ENCODE measurements around the gene MRPS31. TPM values are rescaled to one million over a fixed set of nuclear protein-coding genes. Genes with fewer than 3 reads are reported as not detected.
A peak's percentile ranks its signal among the peaks of the same experiment; 100 is the strongest.

Gene MRPS31
- total RNA-seq: 18.1 TPM

DNA sequence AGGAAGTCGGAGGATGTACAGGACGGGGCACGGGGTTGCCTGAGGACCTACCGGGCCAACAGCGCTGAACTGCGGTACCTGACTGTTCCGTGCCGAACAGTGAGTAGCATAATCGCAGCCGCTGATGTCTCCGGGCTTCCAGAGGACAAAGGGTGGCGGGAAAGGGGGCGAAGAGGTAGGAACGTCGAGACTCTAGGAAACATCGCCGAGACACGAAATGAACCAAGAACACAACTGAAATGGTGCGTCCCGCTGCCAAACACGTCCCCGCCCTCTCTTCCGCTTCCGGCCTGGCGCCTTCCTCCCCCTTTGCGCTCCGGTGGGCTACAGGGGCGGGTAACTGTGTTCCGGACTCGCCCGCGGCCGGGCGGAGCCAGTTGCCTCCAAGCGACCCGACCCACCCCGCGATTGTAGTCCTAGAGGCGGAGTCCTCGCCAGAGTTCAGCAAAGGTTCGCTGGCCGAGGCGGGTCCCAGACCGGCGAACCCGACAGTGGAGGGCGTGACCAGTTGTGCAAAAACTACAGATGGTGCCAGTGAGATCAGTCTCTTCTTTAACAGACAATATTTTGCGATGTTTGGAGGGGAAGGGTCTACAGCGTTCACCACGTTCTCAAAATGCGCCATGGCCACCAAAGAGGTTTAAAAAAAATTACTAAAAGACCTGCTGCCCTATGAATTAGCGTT, at the start of gene MRPS31:
MRPS31 (minus strand) TSS at position 257 of the 685 bp plus-strand sequence; CDS start at position 203, 54 bp downstream.
- DNase-seq (ENCODE audit: low spot score): peak; percentile 93

DNA sequence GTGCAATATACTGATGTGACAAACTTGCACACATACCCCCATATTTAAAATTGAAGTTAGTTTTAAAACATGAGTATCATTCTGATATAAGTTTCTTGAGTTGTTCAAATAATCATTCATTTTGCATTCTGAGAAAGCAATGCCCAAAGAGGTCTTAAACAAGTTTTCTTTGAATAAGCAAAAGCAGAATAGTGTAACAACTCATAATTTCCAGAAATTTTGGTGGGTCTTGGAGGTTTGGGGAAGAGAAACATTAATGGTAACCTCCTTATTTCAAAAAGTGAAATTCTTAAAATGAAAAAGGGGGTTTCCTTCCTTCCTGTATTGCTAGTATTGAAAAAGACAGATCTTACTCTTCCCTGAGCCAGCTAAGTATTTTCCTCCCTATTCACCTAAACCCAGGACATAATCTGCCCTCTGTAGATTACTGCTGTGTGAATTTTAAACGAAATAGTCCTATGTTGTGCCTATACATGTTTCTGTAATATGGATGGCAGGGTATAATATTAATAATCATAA, 48.9 kb upstream of the MRPS31 start:
- no peak for DNase-seq (ENCODE audit: low spot score)

DNA sequence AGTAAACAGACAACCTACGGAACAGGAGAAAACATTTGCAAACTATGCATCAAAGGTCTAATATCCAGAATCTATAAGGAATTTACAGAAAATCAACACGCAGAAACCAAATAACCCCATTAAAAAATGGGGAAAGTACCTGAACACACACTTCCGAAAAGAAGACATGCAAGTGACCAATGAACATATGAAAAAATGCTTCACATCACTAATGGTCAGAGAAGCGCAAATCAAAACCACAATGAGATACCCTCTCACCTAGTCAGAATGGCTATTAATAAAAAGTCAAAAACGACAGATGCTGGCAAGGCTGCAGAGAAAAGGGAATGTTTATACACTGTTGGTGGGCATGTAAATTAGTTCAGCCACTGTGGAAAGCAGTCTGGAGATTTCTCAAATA, 47.9 kb upstream of the MRPS31 start:
- no peak for DNase-seq (ENCODE audit: low spot score)

DNA sequence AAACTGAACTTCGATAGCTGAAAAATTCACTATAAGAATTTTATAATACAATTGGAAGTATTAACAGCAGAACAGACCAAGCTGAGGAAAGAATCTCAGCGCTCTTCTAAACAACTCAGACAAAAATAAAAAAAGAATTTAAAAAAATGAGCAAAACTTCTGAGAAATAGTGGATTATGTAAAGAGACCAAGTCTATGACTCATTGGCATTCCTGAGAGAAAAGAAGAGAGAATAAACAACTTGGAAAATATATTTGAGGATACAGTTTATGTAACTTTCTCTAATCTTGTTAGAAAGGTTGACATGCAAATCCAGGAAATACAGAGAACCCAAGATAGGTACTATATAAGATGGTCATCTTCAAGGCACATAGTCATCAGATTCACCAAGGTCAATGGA, 43.8 kb upstream of the MRPS31 start:
- no peak for DNase-seq (ENCODE audit: low spot score)

DNA sequence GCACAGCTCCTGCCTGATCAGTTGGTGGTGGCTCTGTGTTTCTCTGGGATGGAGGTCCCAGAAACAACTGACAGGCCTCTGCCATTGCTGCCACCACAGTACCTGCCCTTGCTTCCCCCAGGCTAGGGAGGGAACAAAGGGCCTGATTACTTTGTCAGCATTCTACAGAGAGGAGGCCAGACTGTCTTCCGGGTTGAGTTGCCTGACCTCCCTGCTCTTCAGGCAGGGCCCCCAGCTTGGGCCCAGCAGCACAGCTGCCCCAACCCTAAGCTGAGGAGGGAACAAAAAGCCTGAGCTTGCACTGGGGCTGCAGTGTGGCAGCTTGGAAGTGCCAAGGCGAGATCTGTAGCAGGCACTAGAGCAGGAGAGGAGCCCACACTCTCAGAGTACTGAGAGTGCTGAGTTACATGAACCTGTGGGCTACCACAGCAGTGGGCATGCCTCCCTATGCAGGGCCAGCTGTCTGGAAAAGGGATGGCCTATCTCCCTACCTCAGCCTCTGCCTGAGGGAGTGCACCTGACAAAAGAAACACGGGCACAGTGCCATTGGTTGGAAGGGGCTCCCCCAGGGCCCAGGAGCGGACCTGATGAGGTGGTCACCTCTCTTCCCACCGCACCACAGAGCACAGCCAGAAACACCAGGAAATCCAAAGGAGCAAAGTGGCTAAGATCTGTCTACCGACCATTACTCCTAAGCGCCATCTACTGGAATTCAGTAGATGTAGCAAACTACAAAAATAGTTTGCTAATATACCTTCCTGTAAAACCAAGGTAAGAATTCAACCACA, 42.9 kb upstream of the MRPS31 start:
- no peak for DNase-seq (ENCODE audit: low spot score)

DNA sequence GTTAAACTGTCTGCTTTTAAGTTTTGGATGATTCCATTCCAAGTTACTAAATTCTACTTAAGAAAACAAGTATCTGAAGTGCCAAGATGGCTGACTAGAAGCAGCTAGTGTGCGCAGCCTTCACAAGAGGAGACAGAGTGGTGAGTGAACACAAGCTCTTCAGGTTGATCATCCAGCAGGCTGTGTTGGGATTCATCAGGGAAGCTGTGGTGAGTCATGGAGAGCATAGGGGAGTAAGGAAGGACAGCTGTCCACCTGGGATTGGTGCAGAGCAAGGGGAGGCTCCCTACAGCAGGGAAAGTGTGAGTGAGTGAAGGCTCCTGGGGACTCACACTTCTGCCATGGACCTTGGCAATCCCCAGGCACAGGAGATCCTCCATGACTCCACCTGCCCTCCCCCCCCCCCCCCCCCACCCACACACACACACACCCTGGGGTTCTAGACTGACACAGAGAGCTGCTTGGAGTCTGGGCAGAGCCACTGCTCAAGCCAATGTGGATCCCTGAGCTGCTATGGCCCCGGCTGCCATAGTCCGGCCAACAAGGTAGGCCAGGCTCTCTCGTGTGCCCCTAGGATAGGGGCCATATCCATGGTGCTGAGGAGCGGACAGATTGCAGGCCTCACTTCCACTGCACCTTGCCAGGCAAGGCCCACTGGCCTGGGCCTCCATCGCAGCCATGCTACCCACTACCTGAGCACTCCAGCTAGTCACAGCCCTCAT, 41.9 kb upstream of the MRPS31 start:
- no peak for DNase-seq (ENCODE audit: low spot score)

DNA sequence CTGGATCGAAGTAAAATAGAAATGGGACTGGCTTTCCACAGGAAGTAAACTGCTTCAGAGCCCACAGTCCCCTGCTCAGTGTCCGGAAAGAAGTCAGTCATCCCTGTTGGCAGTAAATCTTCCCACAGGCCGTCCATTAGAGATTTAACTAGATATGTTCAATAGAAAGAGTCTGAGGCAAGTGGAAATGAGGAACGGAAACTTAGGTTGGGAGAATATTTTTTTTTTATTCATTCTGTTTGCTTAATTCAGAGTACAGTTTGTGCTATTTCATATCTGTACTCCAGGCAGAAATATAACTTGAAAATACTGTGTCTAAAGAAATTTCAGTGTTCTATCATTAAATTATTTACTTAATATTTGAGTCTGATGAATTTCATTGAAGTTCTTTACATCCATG, 41.1 kb upstream of the MRPS31 start:
- no peak for DNase-seq (ENCODE audit: low spot score)

DNA sequence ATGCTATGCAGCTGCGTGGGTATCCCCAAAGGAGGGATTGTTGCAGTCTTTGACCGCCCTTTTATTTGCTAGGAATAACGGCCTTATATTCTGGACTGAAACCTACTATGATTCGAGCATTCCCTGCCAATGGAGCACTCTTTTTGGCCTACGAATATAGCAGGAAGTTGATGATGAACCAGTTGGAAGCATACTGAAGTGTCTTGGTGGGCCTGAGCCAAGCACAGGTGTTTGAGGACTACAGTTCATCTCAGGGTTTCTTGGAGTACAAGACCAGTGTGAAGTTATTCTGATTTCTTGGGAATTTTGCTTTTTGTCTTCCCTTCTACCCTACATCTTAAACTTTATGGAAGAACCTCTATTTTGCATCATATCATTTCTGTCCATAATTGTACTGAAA, 38.5 kb upstream of the MRPS31 start:
- DNase-seq (ENCODE audit: low spot score): no peak

DNA sequence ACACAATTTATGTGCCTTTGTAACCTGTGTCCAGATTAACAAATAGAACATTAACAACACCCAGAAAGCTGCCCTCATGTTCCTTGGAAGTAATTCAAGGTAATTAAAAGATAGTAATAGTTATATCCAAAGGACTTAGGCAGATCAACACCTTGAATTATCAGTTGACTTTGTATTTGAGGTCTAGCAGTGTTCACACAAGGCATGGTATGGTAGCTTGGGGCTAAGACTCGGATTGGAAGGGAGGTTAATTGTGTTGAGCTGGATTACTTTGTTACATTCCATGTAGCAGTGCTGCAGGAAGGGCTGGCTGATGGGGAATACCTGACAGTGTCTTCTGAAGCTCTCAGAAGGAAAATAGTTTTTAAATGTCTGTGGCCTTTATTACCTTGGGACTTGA, 35.3 kb upstream of the MRPS31 start:
- DNase-seq (ENCODE audit: low spot score): no peak

DNA sequence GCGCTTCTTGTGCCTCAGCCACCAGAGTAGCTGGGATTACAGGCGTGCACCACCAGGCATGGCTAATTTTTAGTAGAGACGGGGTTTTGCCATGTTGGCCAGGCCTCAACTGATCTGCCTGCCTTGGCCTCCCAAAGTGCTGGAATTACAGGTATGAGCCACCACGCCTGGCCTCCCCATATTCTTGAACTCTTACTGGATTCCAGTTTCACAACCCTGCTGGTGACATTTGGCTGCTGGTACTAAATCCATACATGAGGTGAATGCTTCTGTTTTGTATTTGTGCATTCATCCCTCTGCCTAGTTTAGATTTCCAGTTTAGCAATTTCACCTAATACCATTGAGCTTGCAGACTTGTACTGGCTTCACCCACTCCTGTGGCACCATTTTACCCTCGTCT, 32.3 kb upstream of the MRPS31 start:
- no peak for DNase-seq (ENCODE audit: low spot score)

DNA sequence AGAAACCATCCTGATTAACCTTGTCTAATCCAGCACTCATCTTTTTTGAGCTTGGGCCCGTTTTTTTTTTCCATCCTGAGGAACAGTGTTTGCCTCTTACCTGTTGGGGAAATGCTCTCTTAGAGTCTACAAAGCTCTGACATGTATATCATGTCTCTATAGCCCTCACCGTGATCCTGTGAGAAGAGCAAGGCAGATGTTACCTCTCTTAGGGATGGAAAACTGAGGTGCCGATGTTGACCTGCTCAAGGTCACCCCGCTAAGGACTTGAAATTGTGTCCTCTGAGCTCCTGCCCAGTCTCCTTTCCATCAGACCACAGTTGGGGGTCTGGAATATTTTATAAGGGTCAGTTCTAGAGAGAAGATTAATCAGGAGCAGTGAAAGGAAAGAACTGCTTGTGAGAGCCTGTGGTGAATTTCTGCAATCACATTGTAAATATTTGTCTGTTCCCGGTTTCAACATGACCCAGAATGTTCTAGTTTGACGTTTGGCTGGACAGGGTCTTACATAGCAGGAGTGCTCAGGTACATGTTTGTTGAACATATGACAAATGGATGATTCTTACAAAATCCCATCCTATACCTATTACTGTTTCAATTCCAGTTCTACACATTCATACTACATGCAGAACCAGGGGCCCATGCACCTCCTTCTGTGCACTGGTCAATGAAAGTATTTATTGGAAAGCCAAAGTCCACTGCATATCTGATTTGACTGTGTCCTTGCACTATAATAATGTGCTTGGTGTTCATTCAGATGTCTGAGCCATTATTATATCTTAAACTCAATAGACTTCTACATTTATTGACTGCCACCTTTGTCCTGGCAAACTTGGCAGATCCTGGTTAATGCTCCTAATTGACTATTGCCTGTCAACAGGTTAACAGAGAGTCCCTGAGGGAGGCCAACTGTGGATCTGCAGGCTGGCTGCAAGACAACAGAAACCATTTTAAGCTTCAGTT, 30.5 kb upstream of the MRPS31 start:
- DNase-seq (ENCODE audit: low spot score): peak; percentile 76

DNA sequence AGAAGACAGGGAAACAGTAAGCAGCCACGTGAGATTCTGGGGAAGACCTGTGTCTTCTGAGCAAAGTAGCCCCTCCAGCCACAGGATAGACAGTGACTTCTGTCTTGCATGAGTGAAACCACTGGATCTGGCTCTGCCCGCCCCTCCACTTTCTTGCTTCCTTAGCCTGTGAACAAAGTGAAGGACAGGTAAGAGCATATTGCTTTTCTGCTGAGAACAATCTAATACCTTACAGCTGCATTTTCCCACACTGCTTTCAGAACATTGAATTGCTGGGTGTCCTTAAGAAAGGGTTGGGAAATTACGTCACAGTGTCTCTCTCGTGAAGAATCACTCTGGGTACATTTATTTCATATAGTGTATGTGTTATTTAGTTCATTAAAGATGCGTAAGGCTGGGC, 29.6 kb upstream of the MRPS31 start:
- no peak for DNase-seq (ENCODE audit: low spot score)

DNA sequence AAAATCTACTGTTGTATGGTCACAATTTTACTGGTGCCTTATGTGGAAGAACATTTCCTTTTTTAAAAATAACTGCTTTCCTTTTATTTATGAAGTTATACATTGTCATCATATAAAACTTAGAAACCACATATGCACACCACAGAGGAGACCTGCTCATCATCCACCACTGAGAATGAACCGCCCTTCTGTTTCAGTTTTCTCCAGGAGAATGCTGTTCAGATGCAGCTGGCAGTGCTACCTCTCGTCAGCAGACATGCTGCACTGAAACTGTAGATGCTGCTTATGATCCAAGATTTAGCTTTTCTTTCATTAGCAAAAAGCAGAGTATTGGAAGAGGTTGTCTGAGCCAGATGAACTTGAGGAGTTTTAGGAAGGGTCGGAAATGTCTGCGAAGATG, 28.5 kb upstream of the MRPS31 start:
- DNase-seq (ENCODE audit: low spot score): no peak

DNA sequence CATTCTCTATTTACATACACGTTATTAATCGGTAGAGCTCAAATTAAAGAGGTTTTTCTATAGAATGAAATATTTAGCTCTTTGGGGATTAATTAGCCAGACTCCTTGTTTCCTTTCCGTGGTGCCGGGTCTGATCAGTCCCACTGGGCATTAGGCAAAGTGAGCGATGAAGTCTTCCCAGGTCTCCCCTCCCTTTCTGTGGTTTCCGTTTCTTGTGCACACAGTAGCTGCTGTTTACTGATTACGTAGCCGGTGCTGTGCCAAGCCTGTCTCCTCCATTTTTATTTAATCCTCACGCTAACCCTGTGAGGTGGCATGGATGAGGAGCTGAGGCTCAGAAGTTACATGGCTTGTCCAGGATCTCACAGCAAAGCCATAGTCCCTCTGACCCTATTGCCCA, 27.4 kb upstream of the MRPS31 start:
- DNase-seq (ENCODE audit: low spot score): no peak

DNA sequence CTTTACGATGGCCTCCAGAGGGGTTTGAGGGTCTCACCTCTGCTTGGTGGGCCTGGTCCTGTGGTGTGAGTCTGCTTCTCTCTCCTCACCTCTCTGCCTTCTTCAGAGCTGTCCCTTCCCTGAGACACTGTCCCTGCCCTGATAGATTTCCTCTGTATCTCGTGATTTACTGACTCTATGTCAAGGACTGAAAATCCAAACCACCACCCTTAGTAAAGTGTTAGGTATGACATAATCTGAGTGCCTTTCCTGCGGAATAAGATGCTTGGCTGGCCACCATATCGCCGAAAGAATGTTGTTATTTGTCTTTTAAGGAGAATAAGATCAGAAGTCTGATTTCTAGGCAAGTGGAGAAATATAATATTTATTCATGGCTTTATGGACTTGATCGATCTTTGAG, 25.7 kb upstream of the MRPS31 start:
- DNase-seq (ENCODE audit: low spot score): no peak

DNA sequence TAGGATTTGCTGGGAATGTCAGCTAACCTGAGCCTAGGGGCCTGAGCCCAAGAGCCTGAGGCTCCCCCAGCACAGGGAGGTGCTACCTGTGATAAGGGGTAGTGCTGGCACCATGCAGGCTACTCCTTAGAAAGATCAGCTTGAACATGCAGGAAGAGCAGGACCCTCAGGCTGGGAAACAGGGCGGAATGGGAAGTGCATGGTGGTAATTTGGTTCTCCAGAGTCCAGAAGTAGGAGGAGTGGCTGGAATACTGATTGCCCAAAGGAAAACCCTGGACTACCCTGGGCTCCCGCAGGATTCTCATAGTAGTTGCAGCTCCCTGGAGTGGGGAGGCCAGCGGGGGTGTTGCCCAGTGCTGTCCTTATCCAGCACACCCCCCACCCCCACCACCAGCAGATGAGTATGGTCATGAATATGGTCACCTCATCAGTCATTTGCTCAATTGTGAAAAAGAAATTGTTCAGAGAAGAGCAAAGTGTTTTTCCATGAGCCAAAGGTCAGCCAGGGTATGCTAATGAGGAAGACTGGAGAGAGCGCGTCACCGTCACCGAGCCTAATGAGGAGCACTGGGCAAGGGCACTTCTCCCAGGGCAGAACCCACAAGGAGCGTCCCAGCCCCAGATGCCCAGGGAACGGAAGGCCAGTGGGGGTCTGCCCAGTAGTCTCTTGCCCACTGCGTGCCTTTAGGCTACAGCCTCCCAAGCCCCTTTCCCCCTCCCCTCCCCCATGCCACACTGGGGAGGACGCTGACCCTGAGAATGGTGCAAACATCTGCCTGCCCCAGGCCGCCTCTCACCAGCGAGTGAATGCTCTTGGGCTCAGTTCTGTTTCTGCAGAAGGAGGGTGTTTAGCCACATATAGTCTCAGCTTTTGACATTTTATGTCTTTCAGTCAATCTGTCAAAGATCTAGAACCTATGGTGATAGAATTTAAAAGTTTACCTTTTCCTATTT, 23.7 kb upstream of the MRPS31 start:
- DNase-seq (ENCODE audit: low spot score): no peak

DNA sequence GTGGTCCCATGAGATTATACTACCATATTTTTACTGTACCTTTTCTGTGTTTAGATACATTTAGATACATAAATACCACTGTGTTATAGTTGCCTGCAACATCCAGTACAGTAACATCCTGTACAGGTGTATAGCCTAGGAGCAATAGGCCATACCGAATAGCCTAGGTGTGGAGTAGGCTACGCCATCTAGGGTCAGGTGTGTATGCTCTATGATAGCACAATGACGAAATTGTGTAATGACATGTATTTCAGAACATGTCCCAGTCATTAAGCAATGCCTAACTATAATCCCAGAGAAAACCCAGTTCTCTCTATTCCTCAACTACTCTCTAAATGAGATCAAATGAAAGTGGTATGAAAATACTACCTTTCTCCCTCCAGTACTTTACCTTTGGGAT, 22.3 kb upstream of the MRPS31 start:
- no peak for DNase-seq (ENCODE audit: low spot score)

DNA sequence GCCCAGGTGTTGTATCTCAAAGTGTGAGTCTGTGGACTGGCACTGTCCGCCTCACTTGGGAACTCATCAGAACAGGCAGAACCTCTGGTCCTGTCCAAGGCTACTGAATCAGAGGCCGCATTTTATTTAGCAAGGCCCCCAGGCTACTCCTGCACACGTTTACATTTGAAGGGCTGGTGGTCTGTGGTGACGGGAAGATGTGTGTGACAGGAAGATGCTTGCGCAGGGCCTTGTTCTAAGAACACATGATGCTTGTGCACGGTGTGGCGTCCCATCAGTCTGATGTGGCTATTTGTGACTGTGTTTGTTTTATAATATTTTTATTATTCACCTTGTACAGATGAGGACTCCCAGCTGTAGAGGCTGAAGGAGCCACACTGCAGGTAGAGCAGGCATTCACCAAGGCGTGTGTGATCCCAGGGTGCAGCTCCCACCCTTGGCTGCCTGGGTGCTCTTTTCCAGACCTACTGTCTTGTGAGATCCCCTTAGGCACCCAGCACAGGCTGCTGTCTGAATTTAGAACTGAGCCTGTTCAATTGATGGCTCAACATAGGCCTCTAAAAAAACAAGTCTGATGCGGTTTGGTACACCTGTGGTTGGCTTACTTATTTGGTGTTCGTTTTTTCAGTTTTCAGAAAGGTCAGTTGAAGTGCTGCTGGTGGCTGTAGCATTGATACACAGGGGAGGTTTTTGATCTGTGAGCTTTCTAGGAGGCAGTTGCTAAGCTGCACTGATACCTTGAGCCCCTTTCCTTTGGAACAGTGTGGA, 21.5 kb upstream of the MRPS31 start:
- DNase-seq (ENCODE audit: low spot score): no peak

DNA sequence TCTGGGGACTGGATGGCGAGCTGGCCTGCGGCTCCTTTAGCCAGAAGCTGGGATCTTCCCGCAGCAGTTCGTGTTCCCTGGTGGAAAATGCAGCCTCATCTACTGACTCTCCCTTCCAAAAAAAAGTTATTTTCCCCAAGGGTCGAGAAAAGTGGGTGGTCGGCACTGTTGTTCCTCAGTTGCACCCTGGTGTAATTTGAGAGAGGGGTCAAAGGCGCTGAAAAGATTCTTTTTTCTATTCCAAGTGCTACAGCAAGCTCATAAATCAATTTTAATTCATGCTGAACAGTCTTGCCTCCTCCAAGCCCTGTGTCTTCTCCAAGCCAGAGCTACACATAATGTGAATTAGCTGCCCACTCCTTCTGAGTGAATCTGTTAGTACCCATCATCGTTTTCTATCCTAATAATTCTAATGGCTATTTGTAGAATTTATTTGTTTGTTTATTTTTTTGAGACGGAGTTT, 19.2 kb upstream of the MRPS31 start:
- no peak for DNase-seq (ENCODE audit: low spot score)

All from mucosa of gallbladder (tissue), 1 donor.